Kidney epithelial cell (primary cell): ENCODE measurements around the gene ASB2. TPM values are rescaled to one million over a fixed set of nuclear protein-coding genes. Genes with fewer than 3 reads are reported as not detected.

Experiments
- DNase-seq: peaks from one replicate; pipeline ENCODE4 v3.0.0-alpha.2; 2010; ENCODE audit warnings: low read depth
- H3K27me3 ChIP-seq: 2 replicates; pipeline ENCODE4 v1.6.0; 2011; ENCODE audit warnings: low read length; ENCODE audit not compliant: control insufficient read depth, insufficient read depth
- H3K36me3 ChIP-seq: 2 replicates; pipeline ENCODE4 v1.5.1; 2011; ENCODE audit warnings: low read length; ENCODE audit not compliant: control insufficient read depth, insufficient read depth
- H3K4me3 ChIP-seq: 2 replicates; pipeline ENCODE4 v1.5.1; 2011; ENCODE audit warnings: low read depth, mild to moderate bottlenecking, control low read depth, low read length
- total RNA-seq: library from RNA; depleted of rRNA; stranded (reverse); fragments of >200 nt; gene quantifications from 2 replicates; pipeline ENCODE4 v1.2.3, GENCODE V29; 2015
- TF ChIP-seq, protein P1 (sequence below): IDR thresholded peaks from 2 replicates; pipeline ENCODE4 v1.5.1; 2011; ENCODE audit warnings: mild to moderate bottlenecking, moderate library complexity, low read length, control low read depth, inconsistent platforms; ENCODE audit not compliant: insufficient read depth, poor library complexity, severe bottlenecking

The ASB2 gene
- total RNA-seq, 1 donor from 2014 or later: 7.4 TPM

DNA sequence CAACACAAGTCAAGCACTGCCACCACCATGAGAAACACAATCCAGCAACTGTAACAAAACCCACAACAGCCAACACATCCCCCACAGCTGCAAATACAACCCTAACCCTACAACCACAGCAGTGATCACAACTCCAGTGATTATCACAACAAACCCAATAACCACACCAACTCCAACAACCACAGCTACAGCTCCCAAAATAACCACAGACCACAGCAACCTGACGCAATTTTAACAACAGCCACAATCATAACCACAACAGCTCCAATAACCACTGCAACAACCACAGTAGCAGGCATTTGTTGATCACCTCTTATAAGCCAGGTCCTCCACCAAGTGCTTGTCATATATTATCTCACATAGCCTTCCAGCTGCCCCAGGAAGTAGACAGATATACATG is 91.4 kb downstream of the ASB2 start:
- no peak for DNase-seq
- Histone ChIP-seq H3K4me3 (no peak overlapping the region), H3K36me3 (no peaks in the 10 kb centered on the region), H3K27me3 (peaks cover 5% of the 10 kb centered on the region)
- TF ChIP-seq, protein P1, sequence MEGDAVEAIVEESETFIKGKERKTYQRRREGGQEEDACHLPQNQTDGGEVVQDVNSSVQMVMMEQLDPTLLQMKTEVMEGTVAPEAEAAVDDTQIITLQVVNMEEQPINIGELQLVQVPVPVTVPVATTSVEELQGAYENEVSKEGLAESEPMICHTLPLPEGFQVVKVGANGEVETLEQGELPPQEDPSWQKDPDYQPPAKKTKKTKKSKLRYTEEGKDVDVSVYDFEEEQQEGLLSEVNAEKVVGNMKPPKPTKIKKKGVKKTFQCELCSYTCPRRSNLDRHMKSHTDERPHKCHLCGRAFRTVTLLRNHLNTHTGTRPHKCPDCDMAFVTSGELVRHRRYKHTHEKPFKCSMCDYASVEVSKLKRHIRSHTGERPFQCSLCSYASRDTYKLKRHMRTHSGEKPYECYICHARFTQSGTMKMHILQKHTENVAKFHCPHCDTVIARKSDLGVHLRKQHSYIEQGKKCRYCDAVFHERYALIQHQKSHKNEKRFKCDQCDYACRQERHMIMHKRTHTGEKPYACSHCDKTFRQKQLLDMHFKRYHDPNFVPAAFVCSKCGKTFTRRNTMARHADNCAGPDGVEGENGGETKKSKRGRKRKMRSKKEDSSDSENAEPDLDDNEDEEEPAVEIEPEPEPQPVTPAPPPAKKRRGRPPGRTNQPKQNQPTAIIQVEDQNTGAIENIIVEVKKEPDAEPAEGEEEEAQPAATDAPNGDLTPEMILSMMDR: no peak

Other genes starting within 250 kb of the ASB2 start
- gene PRIMA1, start 188.1 kb downstream of the ASB2 start, total RNA-seq: not detected in 2 replicates
- not detected in 2 replicates for gene FAM181A, start 49.2 kb downstream of the ASB2 start, total RNA-seq
- not detected in 2 replicates for gene CCDC197, start 20.7 kb upstream of the ASB2 start, total RNA-seq
- gene OTUB2, start 49.8 kb upstream of the ASB2 start, total RNA-seq: 6.4 and 8.3 TPM in 2 replicates
- gene DDX24, start 104.6 kb upstream of the ASB2 start, total RNA-seq: 97.3 and 98.2 TPM in 2 replicates
- 21.5 and 24.7 TPM in 2 replicates for gene IFI27L1, start 104.7 kb upstream of the ASB2 start, total RNA-seq
- under 0.01 and 1.4 TPM in 2 replicates for gene IFI27, start 134.2 kb upstream of the ASB2 start, total RNA-seq
- 81.0 and 155 TPM in 2 replicates for gene IFI27L2, start 153.0 kb upstream of the ASB2 start, total RNA-seq
- 0.68 and 2.4 TPM in 2 replicates for gene PPP4R4, start 197.8 kb upstream of the ASB2 start, total RNA-seq